GM21529 (cell line): Measurements from ENCODE around the gene ARID1B.
"Not testable (repeated sequence)": the region's sequence is repeated elsewhere in the genome, so short reads cannot be mapped to it uniquely, and the experiment has no call there.

Experiments used
- ATAC-seq: cut with Tn5 transposase; IDR thresholded peaks from one replicate; pipeline ENCODE4 v1.9.1; 2021; ENCODE audit not compliant: unreplicated experiment

ARID1B gene

GRCh38 chr6:156982168-156982567 is 205.0 kb downstream of the ARID1B start:
- no peak for ATAC-seq

GRCh38 chr6:156982864-156983263 is 205.7 kb downstream of the ARID1B start:
- ATAC-seq = not testable (repeated sequence)

- no peak for ATAC-seq
These were observed 207.1 kb downstream of the ARID1B start for GRCh38 chr6:156984178-156984738.

- ATAC-seq = no peak
These were observed 208.1 kb downstream of the ARID1B start for GRCh38 chr6:156985309-156985708.

- ATAC-seq = peak; percentile 76
These were observed 211.3 kb downstream of the ARID1B start for GRCh38 chr6:156988276-156989158.

- no peak for ATAC-seq
These were observed 212.1 kb downstream of the ARID1B start for GRCh38 chr6:156989159-156989806.

- ATAC-seq = no peak
These were observed 215.0 kb downstream of the ARID1B start for GRCh38 chr6:156992020-156992804.

GRCh38 chr6:156993713-156994112 is 216.5 kb downstream of the ARID1B start:
- no peak for ATAC-seq

- no peak for ATAC-seq
These were observed 217.3 kb downstream of the ARID1B start for GRCh38 chr6:156994215-156995076.

GRCh38 chr6:156995502-156995901 is 218.3 kb downstream of the ARID1B start:
- no peak for ATAC-seq

GRCh38 chr6:156996265-156996664 is 219.1 kb downstream of the ARID1B start:
- ATAC-seq = no peak

- ATAC-seq = no peak
These were observed 221.7 kb downstream of the ARID1B start for GRCh38 chr6:156998794-156999330.

GRCh38 chr6:156999762-157000161 is 222.6 kb downstream of the ARID1B start:
- ATAC-seq = no peak

GRCh38 chr6:157001716-157002115 is 224.5 kb downstream of the ARID1B start:
- ATAC-seq = no peak

GRCh38 chr6:157002774-157003173 is 225.6 kb downstream of the ARID1B start:
- no peak for ATAC-seq

- no peak for ATAC-seq
These were observed 228.8 kb downstream of the ARID1B start for GRCh38 chr6:157005940-157006339.

GRCh38 chr6:157008568-157008967 is 231.4 kb downstream of the ARID1B start:
- no peak for ATAC-seq

GRCh38 chr6:157012355-157012754 is 235.2 kb downstream of the ARID1B start:
- ATAC-seq = no peak

GRCh38 chr6:157013649-157014304 is 236.6 kb downstream of the ARID1B start:
- ATAC-seq = no peak
